EL (cell line): Measurements from ENCODE around the gene GPALPP1.
"Not testable (repeated sequence)": the region's sequence is repeated elsewhere in the genome, so short reads cannot be mapped to it uniquely, and the experiment has no call there.

Experiments
- DNase-seq: peaks from one replicate; pipeline ENCODE4 v3.0.0-alpha.2; 2016

The GPALPP1 gene

GRCh38 chr13:44989071-44989889 lies at the start of gene GPALPP1, which contains the start of gene NUFIP1:
Gene GPALPP1 (plus strand): TSS chr13:44989538. CDS start chr13:44989655, 117 bp downstream.
Gene NUFIP1 (minus strand): TSS chr13:44989471. CDS start chr13:44989436, 35 bp downstream.
- peak; percentile 95 for DNase-seq

GRCh38 chr13:44943411-44943810 lies 45.9 kb upstream of the GPALPP1 start:
- not testable (repeated sequence) for DNase-seq

- peak; percentile 50 for DNase-seq
These were observed 38.2 kb upstream of the GPALPP1 start for GRCh38 chr13:44951184-44951583.

- no peak for DNase-seq
These were observed 36.7 kb upstream of the GPALPP1 start for GRCh38 chr13:44952671-44953070.

GRCh38 chr13:44954224-44954623 lies 35.1 kb upstream of the GPALPP1 start:
- no peak for DNase-seq

GRCh38 chr13:44955406-44955805 lies 33.9 kb upstream of the GPALPP1 start:
- no peak for DNase-seq

GRCh38 chr13:44961997-44962396 lies 27.3 kb upstream of the GPALPP1 start:
- no peak for DNase-seq

- peak; percentile 20 for DNase-seq
These were observed 21.5 kb upstream of the GPALPP1 start for GRCh38 chr13:44967704-44968433.

GRCh38 chr13:44968434-44968815 lies 20.9 kb upstream of the GPALPP1 start:
- no peak for DNase-seq

GRCh38 chr13:44969551-44970484 lies 19.5 kb upstream of the GPALPP1 start:
- peak; percentile 62 for DNase-seq

GRCh38 chr13:44971656-44972595 lies 17.4 kb upstream of the GPALPP1 start:
- DNase-seq = no peak

- peak; percentile 33 for DNase-seq
These were observed 16.3 kb upstream of the GPALPP1 start for GRCh38 chr13:44972956-44973581.

- DNase-seq = peak; percentile 38
These were observed 15.1 kb upstream of the GPALPP1 start for GRCh38 chr13:44974056-44974793.

GRCh38 chr13:44976196-44976595 lies 13.1 kb upstream of the GPALPP1 start:
- DNase-seq = no peak

GRCh38 chr13:44976949-44977583 lies 12.3 kb upstream of the GPALPP1 start:
- no peak for DNase-seq

GRCh38 chr13:44978328-44978727 lies 11.0 kb upstream of the GPALPP1 start:
- no peak for DNase-seq

GRCh38 chr13:44989941-44990340 lies 603 bp downstream of the GPALPP1 start:
- no peak for DNase-seq

GRCh38 chr13:45003417-45003816 lies 14.1 kb downstream of the GPALPP1 start:
- DNase-seq = no peak

GRCh38 chr13:45004096-45004495 lies 14.8 kb downstream of the GPALPP1 start:
- no peak for DNase-seq

- DNase-seq = no peak
These were observed 17.9 kb downstream of the GPALPP1 start for GRCh38 chr13:45007225-45007624.
